GM19395 (cell line): ENCODE results near the gene DISP1.

ENCODE experiments used
- ATAC-seq: cut with Tn5 transposase; IDR thresholded peaks from one replicate; pipeline ENCODE4 v1.9.1; 2021; ENCODE audit warnings: mild to moderate bottlenecking, moderate library complexity; ENCODE audit not compliant: unreplicated experiment

DISP1 gene

GRCh38 chr1:222861062-222861461, 46.2 kb downstream of the DISP1 start:
- ATAC-seq = no peak
